ENCODE measurements around the gene AOPEP.

Gene AOPEP

DNA sequence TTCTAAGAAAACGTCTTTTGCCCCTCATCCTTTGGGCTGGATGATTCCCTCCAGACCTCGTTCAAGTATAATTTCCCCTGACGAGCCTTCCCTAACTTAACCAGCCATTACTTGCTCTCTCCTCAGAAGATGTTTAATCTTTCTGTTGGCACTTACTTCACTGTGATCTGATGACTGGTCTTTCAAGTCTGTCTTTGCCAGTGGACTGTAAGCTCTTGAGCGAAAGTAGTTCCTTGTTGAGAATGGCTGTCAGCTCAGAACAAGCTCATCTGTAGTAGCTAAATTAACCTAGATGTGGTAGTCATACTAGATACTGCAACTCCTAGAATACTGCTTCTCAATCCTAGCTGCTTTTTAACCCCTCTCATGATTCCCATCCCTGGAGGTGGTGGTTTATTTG lies 125.0 kb downstream of the AOPEP start:
- no peak for DNase-seq

DNA sequence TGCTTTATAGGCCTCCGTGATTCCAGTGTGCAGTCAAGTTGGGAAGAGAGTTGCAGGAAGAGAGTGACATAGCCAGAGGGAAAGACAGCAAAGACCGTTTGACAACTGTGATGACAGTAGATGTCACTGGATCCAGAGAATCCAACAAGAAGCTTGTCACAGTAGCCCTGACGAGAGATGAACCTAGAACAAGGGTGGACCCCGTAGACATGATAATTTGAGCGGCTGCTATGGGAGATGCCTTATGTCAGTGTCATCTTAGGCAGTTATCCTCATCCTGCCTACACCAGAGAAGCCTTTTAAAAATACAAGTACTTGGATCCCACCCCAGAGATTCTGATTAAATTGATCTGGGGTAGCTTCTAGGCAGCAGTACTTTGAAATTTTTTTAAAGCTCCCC lies 125.4 kb downstream of the AOPEP start:
- no peak for DNase-seq

DNA sequence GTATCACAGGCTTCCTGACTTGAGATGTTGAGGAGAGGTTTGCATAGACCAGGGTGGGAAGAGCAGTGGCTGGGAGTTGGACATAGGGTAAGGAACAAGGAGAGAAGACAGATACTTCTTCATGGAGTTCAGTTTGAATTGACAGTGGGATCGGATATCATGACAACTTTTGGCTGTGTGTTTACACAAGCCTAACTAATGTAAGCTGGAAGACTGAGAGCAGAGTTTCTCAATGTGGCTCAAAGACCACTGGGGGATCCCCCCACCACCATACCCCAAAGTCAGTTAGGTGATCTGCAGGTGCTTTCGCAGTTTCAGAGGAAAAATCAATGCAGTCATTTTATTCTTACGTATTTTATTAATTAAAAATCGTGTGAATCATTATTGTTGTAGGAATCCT lies 125.9 kb downstream of the AOPEP start:
- no peak for DNase-seq

DNA sequence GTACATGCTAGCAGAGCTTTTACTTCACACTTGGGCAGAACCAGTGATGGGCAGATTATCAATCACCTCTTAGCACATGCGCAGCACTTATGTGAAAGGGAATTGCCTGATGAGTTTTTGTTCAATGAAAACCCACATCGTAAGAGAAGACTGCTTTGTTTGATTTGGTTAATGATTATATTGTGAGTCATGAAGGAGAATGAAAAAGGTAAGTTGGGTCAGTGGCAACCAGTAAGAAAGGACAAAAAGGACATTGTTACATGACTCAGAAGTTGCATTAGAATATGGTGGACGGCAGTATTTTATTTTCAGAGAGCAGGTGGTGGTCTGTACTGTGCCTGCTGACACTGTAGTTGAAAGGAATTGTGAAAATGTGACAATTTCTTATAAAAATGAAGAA lies 127.4 kb downstream of the AOPEP start:
- no peak for DNase-seq

DNA sequence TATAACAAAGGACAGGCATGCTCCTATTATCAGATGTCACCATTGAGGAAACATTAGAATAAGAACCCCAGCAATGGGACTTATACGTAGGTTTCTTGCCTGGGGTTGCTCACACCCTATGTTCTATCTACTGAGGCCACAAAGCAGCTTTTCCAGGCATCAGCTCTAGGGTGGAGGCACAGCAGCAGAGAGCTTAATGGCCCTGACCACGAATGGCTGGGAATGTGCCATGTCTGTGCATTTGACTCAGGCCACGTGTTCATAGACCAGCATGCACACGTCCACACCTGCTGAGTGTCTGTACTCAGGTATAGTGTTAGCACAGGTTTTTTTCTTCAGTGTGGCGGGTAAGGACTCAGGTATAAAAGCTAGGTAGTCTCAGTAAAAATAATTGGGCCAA lies 129.4 kb downstream of the AOPEP start:
- DNase-seq, result no peak

DNA sequence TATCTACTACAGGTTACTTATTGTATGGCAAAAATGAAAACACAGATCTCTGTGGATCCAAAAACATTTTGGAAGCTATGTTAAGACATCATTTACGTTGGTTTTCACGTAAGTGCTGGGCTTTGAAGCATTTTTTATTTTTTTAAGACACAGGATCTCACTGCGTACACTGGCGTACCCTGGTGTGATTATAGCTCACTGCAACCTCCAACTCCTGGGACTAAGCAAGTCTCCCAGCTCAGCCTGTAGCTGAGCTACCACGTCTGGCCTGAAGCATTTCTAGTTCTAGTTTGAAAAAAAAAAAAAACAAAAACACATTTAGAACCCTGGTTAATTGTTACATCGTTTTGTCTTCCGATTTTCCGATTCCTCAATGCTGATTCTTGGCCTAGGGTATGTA lies 131.3 kb downstream of the AOPEP start:
- no peak for DNase-seq

DNA sequence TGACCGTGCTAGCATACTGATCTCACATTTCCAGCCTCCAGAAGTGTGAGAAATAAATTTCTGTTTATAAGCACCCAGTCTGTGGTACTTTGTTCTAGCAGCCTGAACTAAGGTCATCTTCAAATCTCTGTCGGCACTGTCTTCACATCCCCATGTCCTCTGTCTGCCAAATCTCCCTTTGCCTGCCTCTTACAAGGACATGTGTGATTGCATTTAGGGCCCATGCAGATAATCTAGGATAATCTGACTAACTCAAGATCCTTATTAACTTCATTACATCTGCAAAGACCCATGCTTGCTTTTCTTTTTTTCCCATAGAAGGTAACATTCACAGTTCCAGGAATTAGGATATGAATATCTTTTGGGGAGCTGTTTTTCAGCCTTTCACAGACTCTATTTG lies 132.7 kb downstream of the AOPEP start:
- no peak for DNase-seq

DNA sequence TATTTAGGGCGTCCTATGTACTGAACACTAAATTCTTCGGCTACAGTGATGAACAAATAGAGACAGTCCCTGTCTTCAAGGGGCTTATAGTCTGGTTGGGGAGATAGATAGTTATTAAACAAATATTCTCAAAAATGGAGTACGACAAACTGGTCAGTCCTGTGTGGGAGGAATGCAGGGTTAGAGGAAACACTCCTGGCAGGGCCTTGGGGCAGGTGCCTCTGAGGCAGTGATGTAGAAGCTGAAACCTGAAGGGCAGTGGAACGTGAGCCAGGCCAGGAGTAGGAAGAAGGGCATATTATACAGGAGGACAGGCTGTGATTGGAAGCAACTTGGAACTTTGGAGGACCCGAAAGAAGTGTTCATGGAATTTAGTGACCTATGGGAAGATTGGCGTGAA lies 133.4 kb downstream of the AOPEP start:
- DNase-seq, result no peak

DNA sequence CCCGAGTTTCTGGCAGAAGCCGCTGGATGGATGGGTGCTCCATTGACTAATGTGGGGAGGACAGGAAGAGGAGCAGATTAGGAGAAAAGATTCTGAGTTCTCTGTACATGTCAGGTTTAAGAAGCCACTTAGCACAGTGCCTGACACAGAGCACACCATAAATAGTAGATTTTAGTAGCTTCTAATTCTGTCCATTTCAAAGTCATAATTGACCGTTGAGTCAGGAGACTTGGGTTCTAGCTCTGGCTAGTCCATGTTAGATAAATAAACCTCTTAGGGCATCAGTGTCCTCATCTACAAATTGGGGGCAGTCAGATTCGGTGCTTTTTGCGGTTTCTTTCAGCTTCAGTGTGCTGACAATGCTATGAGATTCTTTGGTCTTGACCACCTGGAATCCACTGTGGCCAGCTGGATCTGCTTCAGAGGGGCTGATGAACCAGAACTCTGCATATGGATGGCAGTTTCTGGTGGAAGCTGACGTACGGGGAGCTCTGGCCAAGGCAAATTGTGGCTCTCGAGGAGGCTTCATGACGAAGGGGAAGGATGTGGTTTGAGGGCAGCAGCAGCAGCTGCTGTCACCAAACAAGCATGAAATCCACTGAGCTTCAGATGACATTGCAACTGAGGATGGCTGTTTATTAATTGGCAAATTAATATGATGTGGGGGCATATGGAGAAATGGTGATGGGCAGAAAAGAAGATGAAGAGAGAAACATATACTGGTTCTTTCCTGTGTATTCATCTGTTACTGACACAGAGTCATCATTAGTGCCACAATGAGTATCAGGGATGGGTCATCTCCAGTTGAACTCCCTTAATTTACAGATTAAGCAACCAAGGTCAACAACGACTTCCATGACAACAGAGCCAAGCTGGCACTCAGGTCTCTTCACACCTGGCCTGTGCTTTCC lies 134.4 kb downstream of the AOPEP start:
- no peak for DNase-seq

DNA sequence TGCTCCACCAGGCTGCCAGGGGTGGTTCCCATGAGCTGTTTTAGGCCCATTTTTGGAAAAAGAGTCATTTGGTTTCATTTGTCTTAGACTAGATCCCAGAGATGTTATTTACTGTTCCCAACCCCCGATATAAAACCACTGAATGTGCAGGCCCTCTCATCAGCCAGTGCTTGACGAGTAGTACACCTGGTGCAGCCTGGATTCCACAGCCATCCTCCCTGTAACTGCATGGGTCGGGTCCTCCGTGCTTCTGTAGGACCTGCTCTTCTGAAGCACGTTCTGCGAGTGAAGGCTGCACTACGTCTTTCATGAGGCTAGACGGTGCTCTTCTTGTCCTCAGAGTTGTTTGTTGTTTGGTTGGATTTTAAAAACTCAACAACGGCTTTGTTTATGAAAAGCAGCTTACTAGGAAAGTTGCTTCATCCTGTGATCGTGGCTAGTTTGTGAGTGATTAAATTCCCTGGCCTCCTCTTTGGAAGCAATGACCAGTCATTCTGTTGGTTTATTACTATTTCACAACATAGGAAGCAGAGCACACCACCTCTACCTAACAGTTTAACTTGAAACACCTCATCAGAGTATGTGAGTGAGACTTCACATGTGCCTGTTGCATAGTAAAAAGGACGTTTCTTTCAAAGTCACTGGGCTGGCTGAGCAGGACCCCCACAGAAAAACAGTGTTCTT lies 135.2 kb downstream of the AOPEP start:
- DNase-seq, result peak; percentile 75

DNA sequence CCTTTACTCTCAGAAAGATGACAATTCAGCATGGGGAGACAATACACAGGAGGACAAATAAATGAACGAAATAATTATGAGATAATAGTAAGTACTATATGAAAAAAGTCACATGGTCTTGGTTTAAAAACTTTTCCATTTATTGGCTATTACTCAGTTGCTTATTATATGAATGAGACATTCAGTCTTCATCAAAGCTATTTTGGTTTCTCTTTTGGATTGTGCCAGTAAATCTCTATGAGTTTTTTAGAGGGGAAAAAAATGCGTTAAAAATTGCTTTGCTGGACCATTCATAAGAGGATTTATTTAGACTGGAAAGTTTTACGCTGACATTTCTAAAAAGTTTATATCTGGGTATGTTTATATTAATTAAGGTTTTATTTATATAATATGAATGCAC lies 137.7 kb downstream of the AOPEP start:
- DNase-seq, result no peak

DNA sequence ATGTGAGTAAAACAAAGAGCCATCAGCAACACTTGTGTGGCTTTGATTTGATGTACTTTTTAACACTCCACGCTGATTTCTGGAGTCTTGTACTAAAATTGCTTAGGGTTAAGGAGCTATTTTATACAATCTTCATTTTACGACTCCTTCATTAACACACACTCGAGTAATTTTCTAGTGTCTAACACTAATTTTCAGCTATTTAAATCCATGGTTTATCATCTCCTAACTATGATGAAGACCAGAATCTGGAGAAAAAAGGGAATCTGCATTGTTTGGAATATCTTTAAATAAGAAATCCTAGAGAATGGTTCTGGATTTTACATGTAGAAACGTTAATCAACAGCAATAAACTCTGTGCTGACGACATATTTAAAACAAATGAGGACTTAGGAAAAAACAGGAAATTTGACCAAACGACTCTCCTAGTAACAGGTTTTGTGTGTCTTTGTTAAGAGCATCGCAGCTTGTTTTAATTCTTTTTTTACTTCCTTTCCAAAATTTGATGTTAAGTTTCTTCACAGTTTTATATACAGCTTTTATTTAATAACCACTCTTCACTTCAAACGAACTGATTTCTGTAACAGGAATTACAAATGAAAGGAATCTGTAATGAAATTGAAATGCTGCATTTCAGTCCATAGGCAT lies 138.5 kb downstream of the AOPEP start:
- DNase-seq, result no peak

DNA sequence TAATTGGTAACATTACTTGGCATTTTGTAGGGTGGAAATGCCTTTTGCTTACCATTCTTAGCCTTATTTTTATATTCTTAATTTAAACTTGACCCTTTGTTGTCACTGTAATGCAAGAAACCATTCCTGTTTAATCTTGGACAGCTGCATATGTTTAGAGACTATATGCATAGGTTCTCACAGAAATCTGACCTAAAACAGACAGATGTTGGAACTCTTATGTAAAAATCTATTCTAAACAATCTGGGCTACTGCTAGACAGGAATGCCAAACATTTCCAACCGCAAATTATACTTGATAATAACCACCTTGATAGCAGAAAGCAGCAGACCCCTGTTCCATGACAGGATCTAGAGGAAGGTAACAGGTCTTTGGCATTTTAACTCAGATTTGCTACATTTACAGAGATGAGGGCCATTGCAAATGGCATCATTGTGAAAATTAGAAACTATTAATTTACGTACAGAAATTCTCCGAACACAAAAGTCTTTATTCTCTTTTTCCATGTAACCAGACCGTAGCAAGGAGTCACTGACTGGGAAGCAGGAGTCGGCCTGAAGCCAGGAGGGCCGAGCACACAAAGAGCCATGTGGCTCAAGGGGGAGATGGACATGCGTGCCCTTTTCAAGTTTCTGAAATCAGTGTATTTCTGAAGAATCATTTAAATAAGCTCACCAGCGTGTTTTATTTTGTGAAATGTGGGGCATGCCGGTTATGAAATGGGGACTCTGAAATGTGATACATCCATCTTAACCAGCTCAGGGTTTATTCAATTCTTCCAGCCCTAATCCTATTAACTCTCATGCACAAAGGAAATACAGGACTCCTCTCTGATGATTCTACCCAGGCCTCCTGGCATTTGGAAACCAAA lies 139.3 kb downstream of the AOPEP start:
- peak; percentile 47 for DNase-seq

DNA sequence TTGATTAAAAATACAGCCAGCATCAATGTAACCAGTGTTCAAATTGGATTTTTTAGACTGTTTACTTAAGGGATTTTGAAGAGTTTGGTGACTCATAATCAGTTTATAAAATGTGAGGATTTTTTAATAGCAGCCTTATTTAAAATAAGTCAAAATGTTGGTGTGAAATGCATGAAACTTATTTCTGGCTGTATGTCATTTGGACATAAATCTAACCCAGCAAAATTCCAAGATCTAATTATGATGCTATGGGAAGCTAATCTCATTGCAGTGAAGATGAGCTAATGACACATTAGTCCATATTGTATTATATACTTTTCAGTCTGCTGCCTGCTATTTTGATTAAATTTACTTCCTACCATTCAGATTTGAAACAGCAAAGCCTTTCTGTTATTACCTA lies 140.3 kb downstream of the AOPEP start:
- DNase-seq, result no peak

DNA sequence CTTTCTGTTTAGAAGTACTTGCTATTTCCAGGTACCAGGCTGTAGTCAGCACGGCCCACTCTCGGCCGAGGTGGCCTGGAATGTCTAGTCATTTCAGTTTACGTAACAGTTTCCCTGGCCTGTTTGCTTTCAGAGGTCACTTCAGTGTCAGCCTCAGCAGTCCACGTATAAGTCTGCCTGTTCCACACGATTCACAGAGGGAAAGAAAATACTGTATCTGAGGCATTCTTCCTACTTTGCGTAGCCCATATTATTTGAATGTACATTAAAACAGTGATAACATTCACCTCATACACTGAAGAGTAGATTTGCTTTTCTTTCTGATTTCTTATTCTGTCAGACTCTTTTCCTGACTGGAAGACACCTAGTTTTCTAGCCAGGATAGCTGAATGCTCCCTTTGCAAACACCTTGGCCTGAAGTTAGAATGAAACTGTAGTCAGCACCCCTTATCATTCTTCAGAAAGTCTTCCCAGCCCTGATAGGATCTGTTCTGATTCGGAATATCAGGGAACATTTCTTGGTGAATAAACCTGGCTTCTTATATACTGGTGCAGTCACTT lies 140.9 kb downstream of the AOPEP start:
- peak; percentile 75 for DNase-seq

DNA sequence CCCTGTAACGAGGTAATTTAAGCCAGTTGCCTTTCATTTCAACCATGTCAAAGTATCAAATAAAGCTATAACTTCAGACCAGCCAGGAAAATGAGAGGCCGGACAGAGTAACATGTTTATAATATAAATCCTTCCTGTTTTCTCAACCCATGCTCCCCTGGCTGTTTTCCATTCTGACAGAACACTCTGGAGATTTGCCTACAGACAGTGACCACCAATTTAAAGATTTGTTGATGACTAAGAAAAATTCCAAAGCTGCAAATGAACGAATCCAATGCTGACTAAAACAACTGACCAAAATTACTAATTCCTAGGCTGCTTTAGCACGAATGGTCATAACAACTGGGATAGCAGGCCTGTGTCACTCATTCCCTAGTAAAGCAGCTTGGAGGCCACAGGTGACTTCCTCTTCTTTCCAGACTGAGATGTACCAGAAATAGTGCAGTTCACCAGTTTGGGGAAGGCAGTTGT lies 141.4 kb downstream of the AOPEP start:
- DNase-seq, result peak; percentile 98

DNA sequence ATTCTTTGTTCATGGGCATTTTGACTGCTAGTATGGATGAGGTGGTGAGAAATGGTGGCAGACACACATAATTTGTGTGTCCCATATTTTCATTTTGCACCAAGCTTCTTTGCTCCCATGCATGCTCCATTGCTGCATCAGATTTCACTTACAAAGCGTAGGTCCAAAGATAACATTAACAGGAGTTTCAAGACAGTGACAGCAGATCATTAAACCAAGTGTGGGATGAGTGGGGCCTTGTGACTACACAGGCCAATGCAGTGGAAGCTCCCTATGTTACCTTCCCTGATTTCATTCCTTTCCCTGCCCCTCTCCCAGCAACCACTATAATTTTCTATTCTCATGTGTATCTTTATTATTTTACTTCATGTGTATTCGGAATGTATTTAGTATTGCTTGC lies 142.0 kb downstream of the AOPEP start:
- no peak for DNase-seq

DNA sequence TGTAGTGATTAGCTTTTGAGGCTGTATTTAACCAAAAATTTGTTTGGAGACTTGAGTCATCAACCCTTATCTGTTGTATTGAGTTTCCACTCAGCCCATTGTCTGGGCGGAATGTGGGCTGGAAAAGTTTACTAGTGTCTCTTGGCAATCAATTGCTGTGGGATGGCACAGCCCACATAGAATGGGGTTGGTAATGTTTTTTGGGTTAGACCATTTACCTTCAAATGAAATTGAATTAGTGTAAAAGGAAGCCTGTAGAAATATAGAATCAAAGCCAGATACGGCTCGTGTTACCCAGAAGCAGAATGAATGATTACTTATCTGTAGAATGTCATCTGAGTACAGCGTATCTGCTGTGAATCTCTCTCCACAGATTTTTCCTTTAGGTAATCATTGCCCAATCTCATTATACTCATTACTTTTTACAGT lies 142.9 kb downstream of the AOPEP start:
- DNase-seq, result no peak

DNA sequence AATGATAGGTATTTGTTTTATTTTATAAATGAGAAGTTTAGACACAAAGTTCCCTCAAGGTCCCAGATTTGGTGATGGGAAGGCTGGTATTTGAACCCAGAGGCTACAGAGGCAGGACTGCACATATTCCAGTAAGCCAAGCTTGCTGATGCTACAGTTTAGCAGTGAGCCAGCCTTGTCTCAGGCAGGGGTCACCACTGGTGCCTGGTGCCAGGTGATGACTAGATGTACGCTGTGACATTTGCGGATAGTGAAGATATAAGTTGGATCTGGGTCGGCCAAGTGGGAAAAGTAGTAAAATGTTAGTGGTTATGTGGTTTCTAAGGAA lies 143.9 kb downstream of the AOPEP start:
- no peak for DNase-seq

DNA sequence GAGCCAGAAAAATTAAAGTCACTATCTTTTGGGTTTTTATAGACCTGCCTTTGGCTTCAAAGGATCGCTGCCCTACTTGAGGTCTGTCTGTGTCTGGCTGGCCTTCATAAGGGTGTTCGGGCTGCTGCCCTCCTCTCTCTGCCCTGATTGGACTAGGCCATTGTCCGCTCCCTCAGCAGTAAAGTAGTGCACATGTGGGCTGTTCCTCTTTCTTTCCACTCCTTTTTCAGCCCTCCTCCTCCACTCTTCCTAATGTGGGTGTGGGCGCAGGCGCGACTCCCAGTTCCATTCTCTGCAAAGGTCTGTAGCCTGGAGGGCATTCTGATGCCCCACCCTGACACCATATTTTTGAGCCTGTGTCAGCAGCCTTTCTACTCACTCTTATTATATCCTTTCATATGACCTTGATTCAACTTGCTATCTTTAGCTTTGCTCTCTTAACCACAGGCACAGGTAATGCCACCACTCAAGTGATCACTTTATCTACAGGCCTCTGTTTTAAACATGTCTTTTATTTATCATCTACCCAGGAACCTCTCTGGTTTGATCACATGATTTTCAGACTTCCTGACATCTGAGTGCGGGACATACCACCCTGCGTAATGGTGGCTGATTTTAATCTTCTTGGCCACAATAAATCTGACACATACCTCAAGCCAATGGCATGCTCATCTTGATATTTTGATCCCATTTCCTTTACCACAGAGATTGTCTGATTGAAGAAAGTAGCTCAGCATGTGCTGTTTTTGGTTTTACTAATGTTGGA lies 144.5 kb downstream of the AOPEP start:
- DNase-seq, result no peak

DNA sequence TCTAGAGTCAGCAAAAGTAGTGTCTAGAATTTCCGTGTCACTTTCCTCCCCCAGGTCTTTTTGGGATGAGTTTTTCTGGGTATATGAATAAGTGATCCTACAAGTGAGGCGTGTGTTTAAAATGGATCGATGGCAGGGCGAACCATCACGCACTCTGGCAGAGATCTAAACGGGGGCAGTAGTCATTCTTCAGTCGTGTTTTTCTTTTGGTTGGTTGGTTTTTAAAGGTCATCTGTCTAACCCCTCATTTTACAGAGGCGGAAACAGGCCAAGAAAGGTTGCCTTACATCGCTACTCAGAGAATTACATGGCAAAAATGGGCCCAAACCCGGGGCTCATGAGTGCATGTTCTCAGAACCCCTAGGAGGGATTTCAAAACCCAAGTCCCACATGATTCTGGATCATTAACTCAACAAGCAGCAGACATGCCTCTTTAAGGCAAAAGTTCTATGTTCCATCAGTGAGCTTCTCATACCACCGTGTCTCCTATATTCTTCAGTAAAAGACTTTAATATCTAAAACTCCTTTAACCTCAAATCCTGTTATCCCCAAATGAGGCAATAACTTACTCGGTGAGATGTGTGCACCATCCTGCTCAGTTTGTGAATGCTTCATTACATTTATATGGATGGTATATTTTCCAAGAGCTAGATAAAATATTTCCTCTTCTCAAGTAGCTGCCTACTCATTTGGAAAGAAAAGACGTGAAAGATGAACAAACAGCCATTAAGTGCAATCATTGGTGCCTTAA lies 145.8 kb downstream of the AOPEP start:
- no peak for DNase-seq

All from HCEC 1CT (cell line).